T-helper 2 cell treated with Interferon-gamma antibody and Interleukin-4, amounts not matched to agents 5 μg/mL and 100 μg/mL, for 36 hours (primary cell): ENCODE results near the gene GPN1.
"Not testable (repeated sequence)": the region's sequence is repeated elsewhere in the genome, so short reads cannot be mapped to it uniquely, and the experiment has no call there.

Source experiments
- DNase-seq: peaks from one replicate; pipeline ENCODE4 v3.0.0; 2021; ENCODE audit warnings: low spot score
- H3K27ac Mint-ChIP-seq: one replicate; pipeline ENCODE4 v1.8.0; 2021; ENCODE audit warnings: mild to moderate bottlenecking, mixed read lengths
- H3K27me3 Mint-ChIP-seq: one replicate; pipeline ENCODE4 v1.8.0; 2021; ENCODE audit warnings: low read depth, mixed read lengths
- H3K36me3 Mint-ChIP-seq: one replicate; pipeline ENCODE4 v1.8.0; 2021; ENCODE audit warnings: low read depth, mixed read lengths
- H3K4me1 Mint-ChIP-seq: one replicate; pipeline ENCODE4 v1.8.0; 2021; ENCODE audit warnings: low read depth, mixed read lengths
- H3K4me3 Mint-ChIP-seq: one replicate; pipeline ENCODE4 v1.8.0; 2022; ENCODE audit warnings: mild to moderate bottlenecking, moderate library complexity, mixed read lengths
- H3K9me3 Mint-ChIP-seq: one replicate; pipeline ENCODE4 v1.8.0; 2021; ENCODE audit warnings: mixed read lengths

GPN1 gene

DNA sequence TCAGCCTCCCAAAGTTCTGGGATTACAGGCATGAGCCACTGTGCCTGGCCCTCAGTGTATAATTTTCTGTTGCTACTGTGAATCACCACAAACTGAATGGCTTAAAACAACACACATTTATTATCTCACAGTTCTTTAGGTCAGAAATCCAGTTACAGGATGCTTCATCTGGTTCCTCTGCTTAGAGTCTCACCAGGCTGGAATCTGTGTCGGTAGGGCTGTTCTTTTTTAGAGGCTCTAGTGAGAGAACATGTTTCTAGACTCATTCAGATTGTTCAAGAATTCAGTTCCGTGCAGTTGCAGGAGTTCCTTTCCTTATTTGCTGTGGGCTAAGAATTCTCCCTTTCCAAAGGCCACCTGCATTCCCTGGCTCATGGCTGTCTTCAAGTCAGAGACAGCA is 22.2 kb upstream of the GPN1 start:
- no peak overlapping the region for H3K27ac Mint-ChIP-seq
- no peak overlapping the region for H3K4me3 Mint-ChIP-seq
- no peak for DNase-seq
- no peaks in the 10 kb centered on the region for H3K9me3 Mint-ChIP-seq
- H3K36me3 Mint-ChIP-seq: peaks cover 49% of the 10 kb centered on the region
- H3K4me1 Mint-ChIP-seq: no peaks in the 10 kb centered on the region
- no peaks in the 10 kb centered on the region for H3K27me3 Mint-ChIP-seq

DNA sequence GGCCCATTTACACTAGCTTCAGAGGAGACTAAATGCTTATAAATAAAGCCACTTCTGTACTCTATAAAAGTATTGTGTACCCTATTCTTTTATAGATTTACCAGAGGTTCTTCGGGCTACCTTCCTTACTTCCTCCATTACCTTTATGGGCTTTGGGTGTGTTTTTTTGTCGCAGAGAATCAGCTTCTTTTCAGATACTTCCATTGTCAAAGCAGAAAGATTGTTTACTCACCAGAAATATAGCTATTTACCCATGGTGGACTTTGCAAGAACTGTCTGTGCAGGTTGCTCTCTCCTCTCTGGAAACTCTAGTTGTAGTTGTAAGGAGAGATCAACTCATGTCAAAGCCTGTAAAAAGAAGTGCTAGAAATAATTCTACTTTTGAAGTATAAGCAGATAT is 14.9 kb upstream of the GPN1 start:
- H3K4me1 Mint-ChIP-seq: no peaks in the 10 kb centered on the region
- peaks cover 42% of the 10 kb centered on the region for H3K36me3 Mint-ChIP-seq
- no peaks in the 10 kb centered on the region for H3K27me3 Mint-ChIP-seq
- no peaks in the 10 kb centered on the region for H3K9me3 Mint-ChIP-seq
- H3K27ac Mint-ChIP-seq: no peak overlapping the region
- no peak overlapping the region for H3K4me3 Mint-ChIP-seq
- no peak for DNase-seq

DNA sequence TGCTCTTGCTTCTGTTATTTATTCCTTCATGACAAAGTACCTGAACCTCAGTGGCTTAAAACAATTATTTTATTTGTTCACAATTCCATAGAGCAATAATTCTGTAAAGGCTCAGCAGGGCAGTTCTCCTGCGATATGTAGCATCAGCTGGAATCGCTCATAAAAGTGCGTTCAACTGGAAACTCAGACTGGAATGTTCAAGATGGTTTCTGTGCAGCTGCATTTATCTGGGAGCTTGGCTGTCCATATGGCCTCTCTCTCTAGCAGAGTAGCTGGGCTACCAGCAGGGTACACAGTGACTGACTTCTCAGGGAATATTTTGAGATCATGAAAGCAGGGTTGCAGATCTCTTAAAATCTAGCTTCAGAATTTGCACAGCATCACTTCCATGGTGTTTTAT is 13.5 kb upstream of the GPN1 start:
- Mint-ChIP-seq H3K27me3 (no peaks in the 10 kb centered on the region), H3K4me1 (no peaks in the 10 kb centered on the region), H3K4me3 (no peak overlapping the region), H3K36me3 (peaks cover 48% of the 10 kb centered on the region), H3K27ac (no peak overlapping the region), H3K9me3 (no peaks in the 10 kb centered on the region)
- DNase-seq: no peak

DNA sequence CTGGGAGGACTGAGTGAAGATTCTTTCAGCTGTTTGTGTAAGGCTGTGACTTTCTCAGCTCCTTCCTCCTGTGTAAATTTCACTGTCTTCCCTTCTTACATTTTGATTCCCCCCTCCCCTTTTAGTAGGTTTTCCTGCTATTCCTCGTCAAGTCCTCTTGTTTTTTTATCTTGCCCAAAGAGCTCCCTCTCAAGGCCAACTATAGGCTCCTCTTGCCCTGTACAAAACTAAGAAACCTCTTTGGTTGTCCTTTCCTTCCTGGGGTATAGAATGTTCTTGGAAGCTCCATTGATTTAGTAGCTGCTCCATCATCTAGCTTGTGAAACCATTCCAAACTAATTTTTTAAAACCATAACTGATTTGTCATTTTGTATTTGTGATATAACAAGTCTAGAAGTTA is 7.3 kb upstream of the GPN1 start:
- DNase-seq: no peak
- Mint-ChIP-seq H3K27ac (no peak overlapping the region), H3K4me3 (no peak overlapping the region)

DNA sequence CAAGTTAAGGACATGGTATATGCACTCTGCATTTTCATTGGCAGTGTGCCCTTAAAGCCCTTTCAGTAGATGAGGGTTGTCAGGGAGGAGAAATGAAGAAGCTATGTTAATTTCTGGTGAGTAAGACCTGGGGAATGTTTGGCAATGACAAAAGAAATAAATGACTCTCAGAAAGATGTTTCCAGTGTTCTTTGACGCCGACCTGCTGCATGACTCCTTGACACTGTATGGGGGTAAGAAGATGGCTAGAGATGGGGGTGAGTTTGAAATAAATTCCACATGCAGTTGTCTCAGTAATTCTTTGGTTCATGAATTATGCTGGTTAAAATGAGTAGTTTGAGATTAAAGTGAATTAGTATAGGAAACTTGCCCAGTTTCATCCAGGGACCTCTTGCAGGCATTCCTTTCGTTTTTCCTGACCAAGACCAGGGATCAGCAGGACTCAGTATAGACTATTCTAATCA is 5.9 kb upstream of the GPN1 start:
- Mint-ChIP-seq H3K9me3 (no peaks in the 10 kb centered on the region), H3K36me3 (peaks cover 42% of the 10 kb centered on the region), H3K27ac (no peak overlapping the region), H3K27me3 (no peaks in the 10 kb centered on the region), H3K4me1 (peaks cover 16% of the 10 kb centered on the region), H3K4me3 (no peak overlapping the region)
- no peak for DNase-seq

More for the DNA sequence above, 7.3 kb upstream of the GPN1 start:
- H3K36me3 Mint-ChIP-seq: peaks cover 52% of the 10 kb centered on the region
- peaks cover 3% of the 10 kb centered on the region for H3K4me1 Mint-ChIP-seq
- H3K27me3 Mint-ChIP-seq: no peaks in the 10 kb centered on the region
- no peaks in the 10 kb centered on the region for H3K9me3 Mint-ChIP-seq

DNA sequence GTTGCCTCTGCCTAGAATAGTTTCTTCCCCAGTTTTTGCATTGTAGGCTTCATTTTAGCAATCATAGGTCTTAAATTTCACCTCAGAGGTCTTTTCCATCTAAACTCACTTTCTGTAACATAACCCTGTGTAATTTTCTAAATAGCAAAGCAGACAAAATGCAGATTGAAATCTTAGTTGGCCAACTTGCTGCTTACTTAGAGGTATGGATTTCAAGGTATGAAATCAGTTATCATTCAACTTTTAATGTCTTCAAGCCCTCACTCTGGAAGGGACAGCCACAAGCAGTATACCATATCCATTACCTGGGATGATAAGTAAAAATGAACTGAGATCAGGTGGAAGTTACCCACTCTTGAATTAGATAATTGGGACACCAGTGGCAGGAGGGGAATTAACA is 3.9 kb upstream of the GPN1 start:
- DNase-seq: no peak
- H3K9me3 Mint-ChIP-seq: no peaks in the 10 kb centered on the region
- H3K36me3 Mint-ChIP-seq: peaks cover 34% of the 10 kb centered on the region
- H3K27ac Mint-ChIP-seq: no peak overlapping the region
- no peaks in the 10 kb centered on the region for H3K27me3 Mint-ChIP-seq
- H3K4me3 Mint-ChIP-seq: no peak overlapping the region
- peaks cover 23% of the 10 kb centered on the region for H3K4me1 Mint-ChIP-seq

DNA sequence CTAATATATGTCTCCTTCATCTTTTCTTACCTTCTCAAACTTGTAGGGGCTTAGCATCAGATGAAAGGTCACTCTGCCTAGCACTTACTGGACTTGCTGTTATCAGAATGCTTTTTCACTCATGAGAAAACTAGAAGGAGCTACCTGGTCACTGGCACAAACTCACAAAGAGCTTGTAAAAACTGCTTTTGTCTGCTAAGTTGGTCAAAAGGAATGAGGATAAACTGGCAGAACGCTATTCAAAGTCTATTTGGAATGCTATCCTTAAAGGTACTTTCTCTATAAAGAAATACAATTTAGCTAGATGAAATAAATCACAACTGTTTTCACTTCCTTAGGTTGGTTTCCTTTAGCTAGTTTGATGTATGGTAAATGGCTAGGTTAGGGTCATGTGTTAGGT is 2.5 kb upstream of the GPN1 start:
- Mint-ChIP-seq H3K4me1 (peaks cover 31% of the 10 kb centered on the region), H3K36me3 (peaks cover 33% of the 10 kb centered on the region)
- H3K4me3 Mint-ChIP-seq, H3K27me3 Mint-ChIP-seq, H3K27ac Mint-ChIP-seq, DNase-seq, H3K9me3 Mint-ChIP-seq: not testable (repeated sequence)

DNA sequence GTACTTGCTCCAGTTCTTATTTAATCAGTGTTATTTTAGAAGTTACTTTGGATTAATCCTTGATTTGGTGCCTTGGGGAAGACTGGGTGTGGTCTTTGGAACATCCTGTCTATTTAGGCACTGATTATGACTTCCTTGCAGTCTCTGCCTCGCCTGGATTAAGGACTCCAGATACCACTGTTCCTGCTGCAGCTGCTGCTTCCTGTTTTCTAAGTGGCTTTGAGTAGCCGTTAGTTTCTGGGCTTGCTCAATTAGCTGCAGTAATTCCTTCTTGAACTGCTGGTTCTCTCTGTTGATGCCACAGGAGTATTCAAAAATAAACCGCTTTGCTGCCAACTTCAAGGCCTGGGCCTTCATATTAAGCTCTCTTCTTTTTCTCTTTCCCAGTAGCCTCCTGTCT is 1.9 kb upstream of the GPN1 start:
- H3K4me3 Mint-ChIP-seq, H3K27me3 Mint-ChIP-seq: not testable (repeated sequence)

DNA sequence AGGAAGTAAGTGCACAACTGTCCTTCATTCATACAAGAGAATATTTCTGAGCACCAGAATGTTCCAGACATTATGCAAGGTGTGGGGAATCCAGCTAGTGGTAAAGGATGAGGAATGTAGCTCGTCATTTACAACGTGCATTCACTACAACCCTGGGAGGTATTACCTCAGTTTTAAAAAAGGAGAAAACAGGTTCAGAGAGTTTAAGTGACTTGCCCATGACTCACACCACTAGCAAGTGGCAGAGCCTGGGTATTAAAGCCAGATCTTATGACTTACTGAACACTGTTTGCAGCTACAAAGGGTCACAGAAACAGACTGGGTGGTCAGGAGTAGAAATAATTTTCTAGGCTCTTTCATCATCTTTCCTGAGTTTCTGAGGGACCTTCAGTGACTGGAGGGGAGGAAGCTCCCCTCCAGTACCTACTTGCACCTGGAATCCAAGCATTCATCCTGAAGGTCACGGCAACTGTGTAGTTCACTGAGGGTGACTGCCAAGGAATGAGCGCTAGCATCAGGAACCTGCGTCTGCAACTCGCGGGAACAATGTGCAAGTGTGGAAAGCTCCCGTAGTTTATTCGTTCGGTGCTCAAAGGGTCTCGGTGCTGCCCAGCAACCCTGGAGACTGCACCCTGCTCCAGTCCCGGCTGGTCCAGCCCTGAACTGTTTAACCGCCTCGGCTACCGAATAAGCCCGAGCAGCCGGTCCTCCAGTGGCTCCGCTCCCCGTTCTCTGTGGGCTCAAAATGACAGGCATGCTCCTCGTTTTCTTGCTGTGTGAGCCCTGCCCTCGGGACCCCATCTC is 685 bp upstream of the GPN1 start:
- H3K4me1 Mint-ChIP-seq: peaks cover 32% of the 10 kb centered on the region
- no peak overlapping the region for H3K4me3 Mint-ChIP-seq
- H3K27ac Mint-ChIP-seq: no peak overlapping the region
- no peaks in the 10 kb centered on the region for H3K9me3 Mint-ChIP-seq
- H3K36me3 Mint-ChIP-seq: peaks cover 30% of the 10 kb centered on the region
- H3K27me3 Mint-ChIP-seq: no peaks in the 10 kb centered on the region
- DNase-seq: peak; percentile 17

More for the DNA sequence above, 1.9 kb upstream of the GPN1 start:
- H3K9me3 Mint-ChIP-seq, DNase-seq: not testable (repeated sequence)
- H3K27ac Mint-ChIP-seq: peak overlapping the region; percentile 32
- peaks cover 32% of the 10 kb centered on the region for H3K36me3 Mint-ChIP-seq
- peaks cover 32% of the 10 kb centered on the region for H3K4me1 Mint-ChIP-seq

DNA sequence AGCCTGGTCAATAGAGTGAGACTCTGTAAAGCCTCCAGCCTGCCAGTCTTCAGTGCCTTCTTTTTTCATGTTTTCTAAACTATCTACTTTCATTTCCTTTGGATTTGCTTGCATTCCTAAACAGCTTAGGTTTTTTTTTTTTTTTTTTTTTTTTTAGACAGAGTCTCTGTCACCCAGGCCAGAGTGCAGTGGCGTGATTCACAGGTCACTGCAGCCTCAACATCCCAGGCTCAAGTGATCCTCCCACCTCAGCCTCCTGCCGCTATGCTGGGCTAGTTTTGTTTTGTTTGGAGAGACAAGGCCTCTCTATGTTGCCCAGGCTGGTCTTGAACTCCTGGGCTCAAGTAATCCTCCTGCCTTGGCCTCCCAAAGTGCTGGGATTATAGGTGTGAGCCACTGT is 1.4 kb downstream of the GPN1 start:
- DNase-seq, H3K9me3 Mint-ChIP-seq, H3K27me3 Mint-ChIP-seq, H3K4me3 Mint-ChIP-seq, H3K27ac Mint-ChIP-seq: not testable (repeated sequence)
- peaks cover 35% of the 10 kb centered on the region for H3K36me3 Mint-ChIP-seq
- H3K4me1 Mint-ChIP-seq: peaks cover 35% of the 10 kb centered on the region

DNA sequence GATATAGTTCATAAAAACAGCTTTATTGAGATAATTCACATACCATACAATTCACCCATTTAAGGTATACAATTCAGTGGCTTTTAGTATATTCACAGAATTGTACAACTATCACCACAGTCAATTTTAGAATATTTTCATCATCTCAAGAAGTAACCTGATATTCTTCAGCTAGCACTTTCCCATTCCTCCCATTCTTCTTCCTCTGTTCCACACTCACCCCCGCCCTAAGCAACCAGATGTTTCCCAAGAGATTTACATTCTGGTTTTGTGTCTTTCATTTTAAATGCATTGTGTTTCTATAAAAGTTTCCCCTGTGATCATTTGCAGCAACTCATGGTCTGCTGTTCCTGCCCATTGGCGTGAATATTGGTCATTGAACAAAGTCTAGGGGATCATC is 5.4 kb downstream of the GPN1 start:
- Mint-ChIP-seq H3K4me1 (peaks cover 38% of the 10 kb centered on the region), H3K4me3 (no peak overlapping the region), H3K36me3 (peaks cover 61% of the 10 kb centered on the region), H3K27me3 (no peaks in the 10 kb centered on the region), H3K9me3 (no peaks in the 10 kb centered on the region), H3K27ac (no peak overlapping the region)
- no peak for DNase-seq

DNA sequence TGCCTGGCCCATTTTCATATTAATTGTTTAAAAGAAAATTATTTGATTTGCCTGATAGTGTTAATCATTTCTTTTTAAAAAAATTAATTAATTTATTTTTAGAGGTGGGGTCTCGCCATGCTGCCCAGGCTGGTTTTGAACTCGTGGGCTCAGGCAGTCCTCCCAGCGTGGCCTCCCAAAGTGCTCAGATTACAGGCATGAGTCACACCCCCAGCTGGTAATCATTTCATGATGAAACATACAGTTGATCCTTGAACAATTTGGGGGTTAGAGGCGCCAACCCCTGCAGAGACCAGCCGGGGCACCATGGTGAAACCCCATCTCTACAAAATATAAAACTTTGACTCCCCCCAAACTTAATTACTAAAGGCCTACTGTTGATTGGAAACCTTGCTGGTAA is 7.9 kb downstream of the GPN1 start:
- Mint-ChIP-seq H3K27me3 (no peaks in the 10 kb centered on the region), H3K4me1 (peaks cover 33% of the 10 kb centered on the region), H3K27ac (peak overlapping the region; percentile 68), H3K9me3 (no peaks in the 10 kb centered on the region), H3K4me3 (no peak overlapping the region), H3K36me3 (peaks cover 65% of the 10 kb centered on the region)
- no peak for DNase-seq

DNA sequence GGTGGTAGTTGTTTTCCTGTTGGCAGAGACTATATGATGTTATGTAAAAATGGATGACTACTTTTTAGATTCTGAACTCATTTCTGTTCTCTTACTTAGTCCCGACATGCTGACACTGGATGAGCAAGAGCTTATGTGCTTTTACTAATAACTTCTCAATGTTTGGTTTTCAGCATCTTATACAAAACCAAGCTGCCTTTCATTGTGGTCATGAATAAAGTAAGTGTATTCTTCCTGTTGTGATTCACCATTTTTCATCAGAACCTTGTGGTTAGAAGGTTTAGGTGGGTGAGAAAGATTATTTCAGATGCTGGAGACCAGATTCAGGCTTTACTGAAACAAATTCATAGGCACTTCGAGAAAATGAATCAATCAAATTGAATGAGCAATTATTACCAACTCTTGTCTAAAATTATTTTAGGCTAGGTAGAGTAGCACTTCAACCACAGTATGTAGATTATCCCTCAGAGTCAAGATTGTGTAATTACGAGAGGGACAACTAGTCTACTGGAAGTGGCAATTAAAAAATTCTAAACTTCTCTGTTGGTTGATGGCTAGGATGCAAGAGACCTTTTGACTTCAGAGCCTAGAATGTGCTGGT is 9.3 kb downstream of the GPN1 start:
- DNase-seq: peak; percentile 46
- H3K4me1 Mint-ChIP-seq: peaks cover 33% of the 10 kb centered on the region
- H3K9me3 Mint-ChIP-seq: no peaks in the 10 kb centered on the region
- no peaks in the 10 kb centered on the region for H3K27me3 Mint-ChIP-seq
- H3K4me3 Mint-ChIP-seq: peak overlapping the region; percentile 54
- peak overlapping the region; percentile 90 for H3K27ac Mint-ChIP-seq
- peaks cover 61% of the 10 kb centered on the region for H3K36me3 Mint-ChIP-seq

DNA sequence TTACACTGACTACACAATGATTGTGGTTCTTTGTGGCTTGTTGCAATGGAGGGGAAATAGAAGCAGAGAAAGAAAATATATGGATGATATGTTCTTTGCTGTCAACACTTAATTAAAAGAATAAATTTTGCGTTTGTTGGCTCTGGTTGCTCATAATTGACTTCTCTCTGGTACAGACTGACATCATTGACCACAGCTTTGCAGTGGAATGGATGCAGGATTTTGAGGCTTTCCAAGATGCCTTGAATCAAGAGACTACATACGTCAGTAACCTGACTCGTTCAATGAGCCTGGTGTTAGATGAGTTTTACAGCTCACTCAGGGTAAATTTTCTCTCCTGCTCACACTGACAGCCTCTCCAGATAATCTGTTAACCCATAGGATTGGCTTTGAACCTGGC is 9.9 kb downstream of the GPN1 start:
- peak; percentile 32 for DNase-seq
- Mint-ChIP-seq H3K4me1 (peaks cover 33% of the 10 kb centered on the region), H3K4me3 (peak overlapping the region; percentile 54), H3K27ac (peak overlapping the region; percentile 90), H3K9me3 (no peaks in the 10 kb centered on the region), H3K36me3 (peaks cover 61% of the 10 kb centered on the region), H3K27me3 (no peaks in the 10 kb centered on the region)
